Stimulated activated CD8-positive, alpha-beta memory T cell treated with anti-CD3 and anti-CD28 coated beads, Interleukin-4, amount 100 ng/mL, for 4 hours (primary cell): ENCODE results near the gene ALKBH6.

Experiments
- DNase-seq, 2 donors: peaks; one replicate each; pipeline ENCODE4 v3.0.0-alpha.2; 2020; ENCODE audit warnings: low read depth in 2 of 2, low spot score in 1 of 2

Gene ALKBH6

GRCh38 chr19:36030264-36031148, 16.5 kb upstream of the ALKBH6 start:
- DNase-seq: no peak

GRCh38 chr19:36028313-36029041, 14.5 kb upstream of the ALKBH6 start:
- no peak for DNase-seq

GRCh38 chr19:36027696-36028095, 13.7 kb upstream of the ALKBH6 start:
- DNase-seq: no peak

GRCh38 chr19:36026091-36026876, 12.3 kb upstream of the ALKBH6 start:
- DNase-seq: no peak

GRCh38 chr19:36025541-36025940, 11.5 kb upstream of the ALKBH6 start:
- no peak for DNase-seq

- no peak for DNase-seq
Observed at GRCh38 chr19:36023432-36023831, 9.4 kb upstream of the ALKBH6 start.

GRCh38 chr19:36019061-36019670, 5.2 kb upstream of the ALKBH6 start:
- DNase-seq: no peak

- no peak for DNase-seq
Observed at GRCh38 chr19:36013280-36014011, 567 bp downstream of the ALKBH6 start.

GRCh38 chr19:36010402-36010801, 3.6 kb downstream of the ALKBH6 start:
- no peak for DNase-seq

GRCh38 chr19:36009633-36010379, 4.2 kb downstream of the ALKBH6 start:
- no peak for DNase-seq

GRCh38 chr19:36009220-36009619, 4.8 kb downstream of the ALKBH6 start:
- no peak for DNase-seq

GRCh38 chr19:36008336-36008978, 5.6 kb downstream of the ALKBH6 start, which contains the start of gene SYNE4:
Gene SYNE4 (minus strand): TSS chr19:36008813. CDS start chr19:36008681, 132 bp downstream.
- no peak for DNase-seq

- no peak for DNase-seq
Observed at GRCh38 chr19:36006955-36007354, 7.1 kb downstream of the ALKBH6 start.

GRCh38 chr19:36003284-36003683, 10.7 kb downstream of the ALKBH6 start:
- DNase-seq: no peak

- no peak for DNase-seq
Observed at GRCh38 chr19:36001605-36002004, 12.4 kb downstream of the ALKBH6 start.

- DNase-seq: no peak
Observed at GRCh38 chr19:35996777-35997176, 17.2 kb downstream of the ALKBH6 start.

GRCh38 chr19:35995048-35995993, 18.7 kb downstream of the ALKBH6 start, which contains the start of gene SDHAF1:
Gene SDHAF1 (plus strand): TSS chr19:35995188. CDS start chr19:35995275, 87 bp downstream.
- DNase-seq: peak; percentile 82 to 91
